HG02970 (cell line): ENCODE measurements around the gene REC114.
"Not testable (repeated sequence)": the region's sequence is repeated elsewhere in the genome, so short reads cannot be mapped to it uniquely, and the experiment has no call there.

Experiments used
- ATAC-seq: cut with Tn5 transposase; IDR thresholded peaks from one replicate; pipeline ENCODE4 v1.9.1; 2021; ENCODE audit warnings: mild to moderate bottlenecking, moderate library complexity, moderate number of reproducible peaks; ENCODE audit not compliant: unreplicated experiment, low FRiP score

REC114 gene, protein sequence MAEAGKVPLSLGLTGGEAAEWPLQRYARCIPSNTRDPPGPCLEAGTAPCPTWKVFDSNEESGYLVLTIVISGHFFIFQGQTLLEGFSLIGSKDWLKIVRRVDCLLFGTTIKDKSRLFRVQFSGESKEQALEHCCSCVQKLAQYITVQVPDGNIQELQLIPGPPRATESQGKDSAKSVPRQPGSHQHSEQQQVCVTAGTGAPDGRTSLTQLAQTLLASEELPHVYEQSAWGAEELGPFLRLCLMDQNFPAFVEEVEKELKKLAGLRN

DNA sequence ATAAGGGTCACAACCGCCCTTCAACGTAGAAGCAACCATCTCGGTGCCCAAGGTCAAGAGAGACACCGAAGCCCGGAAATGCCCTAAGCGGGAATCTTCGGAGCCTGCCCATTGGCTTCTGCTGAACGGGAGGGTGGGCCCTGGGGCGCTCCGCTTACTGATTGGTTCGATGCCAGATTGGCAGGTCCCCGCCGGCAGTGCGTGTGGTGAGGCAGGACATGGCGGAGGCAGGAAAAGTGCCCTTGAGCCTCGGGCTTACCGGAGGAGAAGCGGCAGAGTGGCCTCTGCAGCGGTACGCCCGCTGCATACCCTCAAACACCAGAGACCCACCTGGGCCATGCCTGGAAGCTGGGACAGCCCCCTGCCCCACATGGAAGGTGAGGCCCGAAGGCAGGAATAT, at the start of gene REC114:
Gene REC114 (plus strand): TSS at position 197 of the 400 bp plus-strand sequence. CDS start 22 bp downstream, at position 219.
- no peak for ATAC-seq

DNA sequence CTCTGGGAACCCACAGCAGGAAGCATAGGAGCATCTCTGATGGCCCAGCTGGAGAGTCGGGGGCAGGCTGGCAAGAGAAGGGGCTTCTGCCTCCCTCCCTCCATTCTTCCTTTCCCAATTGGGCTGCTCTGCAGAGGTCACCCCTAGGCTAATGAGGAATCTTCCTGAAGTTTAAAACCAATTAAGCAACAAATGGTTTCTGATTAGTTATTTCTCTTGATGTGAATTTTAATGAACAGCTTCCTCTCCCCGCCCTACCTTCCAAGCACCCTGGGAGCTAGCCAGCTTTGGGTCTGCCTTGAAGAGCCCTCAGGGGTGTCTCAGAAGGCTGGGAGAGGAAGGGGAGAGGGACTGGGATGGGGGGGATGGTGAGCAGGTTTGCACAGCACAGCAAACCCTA, 49.6 kb upstream of the REC114 start:
- ATAC-seq: no peak

DNA sequence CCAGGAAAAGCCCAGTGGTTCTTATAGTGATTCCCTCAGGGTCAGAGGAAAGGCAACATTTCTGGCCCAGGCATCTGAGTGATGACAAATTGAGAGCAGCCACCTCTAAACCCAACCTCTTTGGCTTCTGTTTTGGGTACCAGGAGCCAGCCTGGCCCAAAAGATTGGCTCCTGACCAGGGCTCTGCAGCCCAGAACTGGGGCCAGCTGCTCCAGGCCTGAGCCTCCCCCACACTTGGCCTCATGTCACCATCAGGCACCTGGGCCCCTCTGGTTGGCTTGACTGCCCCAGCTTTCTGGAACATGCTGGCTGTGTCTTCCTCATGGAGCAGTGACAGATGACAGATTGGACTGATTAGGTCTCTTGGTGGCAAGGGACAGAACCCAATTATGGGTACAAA, 48.2 kb upstream of the REC114 start:
- no peak for ATAC-seq

DNA sequence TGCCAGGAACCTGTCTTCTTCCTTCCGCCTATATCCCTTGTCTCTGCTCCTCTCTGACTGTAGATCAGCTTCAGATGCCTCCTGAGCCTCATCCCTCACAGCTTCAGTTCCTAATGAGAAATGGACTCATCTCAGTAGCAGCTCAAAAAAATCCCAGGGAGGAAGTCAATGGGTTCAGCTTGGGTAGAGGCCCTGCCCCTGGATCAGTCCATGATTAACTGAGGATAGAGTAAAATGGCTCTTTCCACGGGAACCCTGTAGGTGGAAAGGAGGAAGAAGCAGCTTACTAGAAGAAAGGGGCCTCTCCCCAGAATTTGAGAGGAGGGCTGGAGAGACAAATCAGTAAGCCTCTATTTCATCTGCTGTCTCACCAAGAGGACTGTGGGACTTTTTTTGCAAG, 47.3 kb upstream of the REC114 start:
- ATAC-seq: no peak

DNA sequence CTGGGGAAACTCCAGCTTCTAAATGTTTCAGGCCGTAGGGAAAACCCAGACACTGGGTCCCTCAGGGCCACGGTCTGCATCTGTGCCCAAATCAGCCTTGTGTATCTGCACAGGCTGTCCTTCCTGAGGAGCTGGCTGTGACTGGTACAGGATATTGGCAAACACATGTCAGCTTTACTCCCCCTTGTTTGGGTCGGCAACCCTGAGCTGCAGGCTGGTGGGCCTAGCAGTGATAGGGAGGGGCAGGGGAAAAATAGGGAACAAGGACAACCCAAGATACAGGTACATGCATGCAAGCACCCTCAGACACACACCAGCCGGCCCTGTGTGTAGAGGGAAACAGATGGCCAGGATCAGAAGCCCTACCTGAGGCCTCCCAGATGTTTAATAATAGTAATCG, 45.5 kb upstream of the REC114 start:
- no peak for ATAC-seq

DNA sequence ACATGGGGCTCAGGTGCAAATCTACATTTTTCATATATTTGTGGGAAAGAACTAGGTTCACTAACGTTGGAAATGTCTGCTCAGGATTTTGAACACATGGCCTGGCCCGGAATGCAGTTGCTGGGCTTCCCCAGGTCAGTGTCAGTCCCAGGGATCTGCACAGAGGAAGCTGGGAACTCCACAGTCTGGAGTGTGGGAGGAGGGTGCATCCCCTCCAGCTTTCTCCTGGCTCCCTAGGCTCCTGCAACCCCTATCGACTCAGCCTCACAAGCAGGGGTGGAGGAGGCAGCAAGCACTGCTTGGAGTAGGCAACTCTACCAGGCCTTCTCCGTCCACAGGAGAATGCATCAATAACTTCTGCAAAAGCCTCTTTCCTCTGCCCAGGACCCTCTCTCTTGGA, 44.1 kb upstream of the REC114 start:
- ATAC-seq: no peak

DNA sequence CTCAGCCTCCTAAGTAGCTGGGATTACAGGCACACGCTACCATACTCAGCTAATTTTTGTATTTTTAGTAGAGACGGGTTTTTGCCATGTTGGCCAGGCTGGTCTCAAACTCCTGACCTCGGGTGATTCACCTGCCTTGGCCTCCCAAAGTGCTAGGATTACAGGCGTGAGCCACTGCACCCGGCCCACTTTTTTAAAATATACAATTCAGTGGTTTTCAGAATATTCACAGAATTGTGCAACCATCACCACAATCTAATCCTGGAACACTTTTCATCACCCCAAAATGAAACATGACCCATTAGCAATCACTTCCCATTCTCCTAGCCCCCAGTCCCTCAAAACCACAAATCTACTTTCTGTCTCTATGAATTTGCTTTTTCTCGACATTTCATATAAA, 42.7 kb upstream of the REC114 start:
- not testable (repeated sequence) for ATAC-seq

DNA sequence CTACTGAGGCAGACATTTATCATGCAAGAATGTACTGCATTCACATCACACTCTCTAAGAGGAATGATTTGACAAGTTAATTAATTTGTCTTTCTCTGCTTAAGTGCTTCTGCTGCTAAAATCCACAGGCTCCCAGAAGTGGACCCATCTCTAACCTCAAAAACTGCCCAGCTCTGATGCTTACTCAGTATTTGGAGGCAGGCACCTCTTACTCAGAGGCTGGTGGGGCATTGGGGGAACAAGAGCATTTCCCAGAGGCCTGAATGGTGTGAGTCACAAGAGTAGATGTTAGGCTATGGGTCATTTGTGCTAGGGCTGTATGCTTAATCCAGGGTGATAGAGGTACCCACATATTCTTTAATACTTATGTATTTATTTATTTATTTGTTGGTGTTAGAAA, 39.8 kb upstream of the REC114 start:
- ATAC-seq: no peak

DNA sequence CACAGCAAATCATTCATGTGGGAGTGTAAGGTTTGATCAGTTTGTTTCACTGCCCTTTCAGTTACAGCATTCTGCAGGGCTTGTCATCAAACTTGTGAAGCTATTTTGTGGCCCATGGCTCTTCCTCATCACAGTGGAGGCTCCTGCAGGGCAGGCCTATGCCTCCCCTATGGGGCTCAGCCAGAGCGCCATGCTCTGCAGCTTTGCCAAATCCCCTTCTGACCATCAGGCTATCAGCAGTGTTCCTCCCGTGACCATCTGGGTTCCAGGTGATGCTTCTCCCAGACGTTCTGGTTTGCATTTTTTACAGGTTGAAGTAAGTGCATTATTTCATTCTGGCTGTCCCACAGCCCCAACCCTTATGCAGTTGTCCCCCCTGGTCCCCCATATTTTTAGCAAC, 28.1 kb upstream of the REC114 start:
- ATAC-seq: no peak

DNA sequence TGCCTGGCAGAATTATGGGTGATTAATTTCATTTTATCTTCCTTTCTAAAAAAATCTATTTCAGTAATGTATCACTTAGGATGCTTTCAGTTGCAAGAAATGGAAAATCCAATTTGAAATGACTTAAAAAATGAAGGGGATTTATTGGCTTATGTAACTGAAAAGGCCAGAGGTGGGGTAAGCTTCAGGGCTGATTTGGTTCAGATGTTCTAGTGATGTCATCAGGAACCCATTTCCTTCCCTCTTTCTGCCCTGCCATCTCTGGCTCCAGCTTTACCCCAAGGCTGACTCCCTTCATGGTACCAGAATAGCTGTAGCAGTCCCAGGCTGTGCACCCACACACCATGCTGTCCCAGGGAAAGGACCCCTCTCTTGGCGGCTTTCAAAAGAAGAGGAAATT, 18.5 kb upstream of the REC114 start:
- ATAC-seq: no peak

DNA sequence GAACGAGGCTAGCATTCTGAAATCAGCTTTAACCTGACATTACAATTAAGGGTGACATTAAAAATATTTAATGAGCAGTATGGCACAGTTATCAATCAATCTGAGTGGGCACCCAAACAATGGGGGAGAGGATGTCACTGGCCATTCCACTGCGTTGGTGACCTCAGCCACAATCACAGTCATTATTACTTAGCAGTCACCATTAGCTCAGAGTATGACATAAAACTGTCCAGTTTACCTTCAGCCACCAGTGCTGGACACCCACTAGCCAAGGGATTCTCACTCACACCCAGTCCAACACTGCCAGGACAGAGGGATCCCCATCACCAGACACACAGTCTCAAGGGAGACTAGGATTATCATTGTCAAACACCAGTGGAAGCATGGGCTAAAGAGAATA, 17.5 kb upstream of the REC114 start:
- ATAC-seq: no peak

DNA sequence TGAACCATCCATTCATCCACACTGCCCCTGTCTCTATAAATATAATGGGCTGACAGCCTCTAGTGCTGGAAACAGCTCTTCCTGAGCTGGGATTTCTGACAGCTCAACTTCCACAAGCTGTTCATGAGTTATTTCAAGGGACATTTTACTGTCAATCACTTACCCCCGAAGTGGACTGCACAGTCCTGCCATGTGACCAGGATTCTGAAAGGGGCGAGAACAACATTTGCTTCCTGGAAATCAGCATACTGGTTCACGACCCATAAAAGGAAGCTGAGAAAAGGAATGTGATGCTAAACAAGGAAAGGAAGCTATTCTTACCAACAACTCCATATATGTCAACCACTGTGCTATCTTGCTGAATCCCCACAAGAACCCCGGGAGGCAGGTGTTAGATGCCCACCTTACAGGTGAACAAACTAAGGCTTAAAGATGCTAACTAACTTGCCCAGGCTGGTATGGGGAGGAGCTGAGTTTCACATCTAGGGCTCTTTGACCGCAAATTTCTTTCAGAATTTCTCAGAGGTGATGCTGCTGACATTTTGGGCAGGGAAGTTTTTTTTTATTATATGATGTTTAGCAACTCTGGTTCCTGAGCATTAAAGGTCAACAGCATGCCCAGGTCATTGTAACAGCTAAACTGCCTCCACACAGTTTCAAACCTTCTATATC, 16.5 kb upstream of the REC114 start:
- ATAC-seq: no peak

DNA sequence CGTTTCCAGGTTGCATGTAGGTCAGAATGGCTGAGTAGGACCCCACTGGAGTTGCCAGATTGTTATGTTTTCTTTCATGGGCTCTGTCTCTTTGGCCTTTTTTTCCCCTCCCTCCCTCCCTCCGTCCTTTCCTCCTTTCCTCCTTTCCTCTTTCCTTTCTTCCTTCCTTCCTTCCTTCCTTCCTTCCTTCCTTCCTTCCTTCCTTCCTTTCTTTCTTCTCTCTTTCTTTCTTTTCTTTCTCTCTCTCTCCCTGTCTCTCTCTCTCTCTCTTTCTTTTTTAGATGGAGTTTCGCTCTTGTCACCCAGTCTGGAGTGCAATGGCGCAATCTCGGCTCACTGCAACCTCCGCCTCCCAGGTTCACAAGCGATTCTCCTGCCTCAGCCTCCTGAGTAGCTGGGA, 11.6 kb upstream of the REC114 start:
- not testable (repeated sequence) for ATAC-seq

DNA sequence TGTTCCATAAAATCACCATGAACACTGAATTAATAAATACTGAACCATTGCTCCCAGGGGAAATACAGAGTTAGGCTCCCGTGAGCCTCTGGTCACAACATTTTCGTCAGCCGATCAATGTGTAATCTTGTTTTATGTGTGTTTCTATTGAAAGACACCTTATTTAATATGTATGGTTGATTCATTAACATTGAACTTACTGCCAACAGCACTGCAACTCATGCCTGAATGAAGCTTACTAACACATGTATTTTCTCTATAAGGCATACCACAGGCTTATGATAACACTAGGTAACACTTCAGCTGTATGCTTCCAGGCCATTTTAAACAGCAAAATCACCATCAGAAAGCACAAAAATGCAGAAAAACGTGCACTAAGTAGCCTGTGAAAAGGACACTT, 9.1 kb upstream of the REC114 start:
- no peak for ATAC-seq

DNA sequence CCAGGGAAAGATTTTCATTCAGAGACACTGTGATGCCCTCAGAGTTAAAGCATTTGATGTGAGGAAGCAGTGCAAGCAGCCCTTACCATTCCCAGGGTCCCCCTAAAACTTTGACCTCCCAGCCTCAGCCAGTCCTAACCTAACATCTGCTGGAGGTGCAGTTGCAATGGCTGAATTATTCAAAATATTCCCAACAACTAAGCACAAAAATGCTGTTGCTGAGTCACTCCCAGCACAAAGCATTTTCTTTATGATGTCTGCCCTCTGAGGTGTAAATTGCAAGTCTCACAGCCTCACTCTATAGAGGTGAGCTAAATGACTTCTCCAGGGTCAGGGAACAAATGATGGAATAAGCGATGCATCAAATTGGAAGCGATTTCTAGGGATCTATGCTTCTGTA, 6.4 kb upstream of the REC114 start:
- no peak for ATAC-seq

DNA sequence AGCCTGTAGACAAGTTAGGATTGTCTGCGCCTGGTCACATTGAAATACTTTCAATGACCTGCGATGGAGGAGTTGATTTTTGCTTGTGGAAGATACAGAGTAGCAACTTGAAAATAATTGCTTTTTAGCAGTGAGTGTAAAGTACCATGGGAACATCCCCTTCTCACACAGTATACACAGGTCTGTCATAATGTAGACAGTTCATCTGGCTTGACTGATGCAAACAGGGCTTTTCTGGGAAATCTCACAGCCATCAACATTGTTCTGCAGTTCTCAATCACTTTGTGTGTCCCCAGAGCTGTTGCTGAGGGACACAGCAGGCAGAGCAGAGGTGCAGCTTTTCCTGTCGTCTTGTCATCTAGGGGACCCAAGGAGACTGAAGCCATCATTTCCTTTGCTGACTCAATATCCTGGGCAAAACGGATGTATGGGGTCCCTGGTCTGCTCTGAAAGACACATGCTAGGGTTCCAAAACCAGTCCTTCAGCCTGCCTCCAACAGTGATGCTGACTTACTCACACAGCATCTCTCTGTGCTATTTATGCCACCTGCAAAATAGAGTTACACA, 5.3 kb upstream of the REC114 start:
- no peak for ATAC-seq

DNA sequence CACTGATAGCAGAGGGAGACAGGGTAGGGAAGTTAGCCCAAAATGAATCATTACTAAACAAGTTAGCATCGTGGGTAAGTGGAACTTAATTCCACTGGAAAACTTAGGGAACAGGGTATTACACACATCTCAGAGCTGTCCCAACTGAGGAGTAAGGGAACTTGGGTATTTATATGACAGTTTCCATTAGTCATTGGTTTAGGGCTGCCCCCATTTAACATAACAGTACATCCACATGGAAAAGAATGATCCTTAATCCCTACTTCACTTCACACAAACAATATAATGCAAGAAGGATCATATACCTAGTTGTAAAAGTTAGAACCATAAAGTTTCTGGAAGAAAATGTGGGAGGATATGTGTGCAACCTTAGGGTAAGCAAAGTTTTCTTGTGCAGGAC, 4.3 kb upstream of the REC114 start:
- ATAC-seq: no peak

DNA sequence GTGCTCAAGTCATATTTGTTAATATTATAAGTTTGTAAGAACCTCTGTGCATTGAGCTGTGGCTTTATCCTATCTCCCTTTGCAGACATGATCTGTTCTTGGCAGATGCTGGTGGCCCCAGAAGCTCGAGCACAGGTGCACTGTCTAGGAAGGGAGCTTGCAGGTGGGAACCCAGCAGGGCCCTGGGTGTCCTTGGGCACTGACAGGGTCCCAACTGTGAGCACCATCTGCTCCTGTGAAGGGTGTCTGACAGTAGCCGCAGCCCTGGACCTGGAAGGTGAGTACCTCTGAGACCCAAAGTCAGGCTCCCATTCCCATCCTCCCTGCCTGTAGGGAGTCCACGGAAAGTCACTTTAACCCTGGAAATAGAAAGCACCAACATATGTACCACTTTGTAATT, 2.4 kb upstream of the REC114 start:
- no peak for ATAC-seq

DNA sequence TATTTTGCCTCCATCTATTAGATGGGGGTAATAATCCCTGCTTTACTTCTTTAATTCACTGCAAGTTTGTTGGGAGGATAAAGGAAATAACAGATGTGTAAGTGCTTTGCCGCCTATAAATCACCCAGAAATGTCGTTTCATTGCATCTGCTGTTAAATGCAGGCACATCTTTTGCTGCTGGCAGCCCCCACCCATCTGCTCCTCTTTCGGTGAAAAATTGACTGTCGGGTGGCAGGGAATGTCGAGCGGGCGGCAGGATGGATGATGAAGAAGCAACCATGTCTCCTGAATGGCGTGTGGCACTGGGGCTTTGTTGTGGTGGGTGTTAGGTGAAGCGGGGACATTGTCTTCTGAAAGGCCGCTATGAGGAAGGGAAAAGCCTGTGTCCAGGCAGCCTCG, 543 bp upstream of the REC114 start:
- ATAC-seq: no peak

DNA sequence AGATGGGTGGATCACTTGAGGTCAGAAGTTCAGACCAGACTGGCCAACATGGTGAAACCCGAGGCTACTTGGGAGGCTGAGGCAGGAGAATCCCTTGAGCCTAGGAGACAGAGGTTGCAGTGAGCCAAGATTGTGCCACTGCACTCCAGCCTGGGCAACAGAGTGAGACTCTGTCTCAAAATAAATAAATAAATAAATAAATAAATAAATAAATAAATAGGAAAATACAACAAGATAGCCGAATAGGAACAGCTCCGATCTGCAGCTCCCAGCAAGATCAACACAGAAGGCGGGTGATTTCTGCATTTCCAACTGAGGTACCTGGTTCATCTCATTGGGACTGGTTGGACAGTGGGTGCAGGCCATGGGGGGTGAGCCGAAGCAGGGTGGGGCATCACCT, 4.5 kb downstream of the REC114 start:
- ATAC-seq: not testable (repeated sequence)

DNA sequence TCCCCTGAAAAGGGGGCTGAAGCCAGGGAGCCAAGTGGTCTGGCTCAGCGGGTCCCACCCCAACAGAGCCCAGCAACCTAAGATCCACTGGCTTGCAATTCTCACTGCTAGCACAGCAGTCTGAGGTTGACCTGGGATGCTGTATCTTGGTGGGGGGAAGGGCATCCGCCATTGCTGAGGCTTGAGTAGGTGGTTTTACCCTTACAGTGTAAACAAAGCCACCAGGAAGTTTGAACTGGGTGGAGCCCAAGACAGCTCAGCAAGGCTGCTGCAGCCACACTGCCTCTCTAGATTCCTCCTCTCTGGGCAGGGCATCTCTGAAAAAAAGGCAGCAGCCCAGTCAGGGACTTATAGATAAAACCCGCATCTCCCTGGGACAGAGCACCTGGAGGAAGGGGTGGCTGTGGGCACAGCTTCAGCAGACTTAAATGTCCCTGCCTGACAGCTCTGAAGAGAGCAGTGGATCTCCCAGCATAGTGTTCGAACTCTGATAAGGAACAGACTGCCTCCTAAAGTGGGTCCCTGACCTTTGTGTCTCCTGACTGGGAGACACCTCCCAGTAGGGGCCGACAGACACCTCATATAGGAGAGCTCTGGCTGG, 5.3 kb downstream of the REC114 start:
- ATAC-seq: not testable (repeated sequence)

DNA sequence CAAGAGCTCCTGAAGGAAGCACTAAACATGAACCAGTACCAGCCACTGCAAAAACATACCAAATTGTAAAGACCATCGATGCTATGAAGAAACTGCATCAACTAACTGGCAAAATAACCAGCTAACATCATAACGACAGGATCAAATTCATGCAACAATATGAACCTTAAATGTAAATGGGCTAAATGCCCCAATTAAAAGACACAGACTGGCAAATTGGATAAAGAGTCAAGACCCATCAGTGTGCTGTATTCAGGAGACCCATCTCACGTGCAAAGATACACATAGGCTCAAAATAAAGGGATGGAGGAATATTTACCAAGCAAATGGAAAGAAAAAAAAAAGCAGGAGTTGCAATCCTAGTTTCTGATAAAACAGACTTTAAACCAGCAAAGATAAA, 7.0 kb downstream of the REC114 start:
- ATAC-seq: not testable (repeated sequence)
